Measurements from ENCODE around the gene FCMR.

FCMR gene

DNA sequence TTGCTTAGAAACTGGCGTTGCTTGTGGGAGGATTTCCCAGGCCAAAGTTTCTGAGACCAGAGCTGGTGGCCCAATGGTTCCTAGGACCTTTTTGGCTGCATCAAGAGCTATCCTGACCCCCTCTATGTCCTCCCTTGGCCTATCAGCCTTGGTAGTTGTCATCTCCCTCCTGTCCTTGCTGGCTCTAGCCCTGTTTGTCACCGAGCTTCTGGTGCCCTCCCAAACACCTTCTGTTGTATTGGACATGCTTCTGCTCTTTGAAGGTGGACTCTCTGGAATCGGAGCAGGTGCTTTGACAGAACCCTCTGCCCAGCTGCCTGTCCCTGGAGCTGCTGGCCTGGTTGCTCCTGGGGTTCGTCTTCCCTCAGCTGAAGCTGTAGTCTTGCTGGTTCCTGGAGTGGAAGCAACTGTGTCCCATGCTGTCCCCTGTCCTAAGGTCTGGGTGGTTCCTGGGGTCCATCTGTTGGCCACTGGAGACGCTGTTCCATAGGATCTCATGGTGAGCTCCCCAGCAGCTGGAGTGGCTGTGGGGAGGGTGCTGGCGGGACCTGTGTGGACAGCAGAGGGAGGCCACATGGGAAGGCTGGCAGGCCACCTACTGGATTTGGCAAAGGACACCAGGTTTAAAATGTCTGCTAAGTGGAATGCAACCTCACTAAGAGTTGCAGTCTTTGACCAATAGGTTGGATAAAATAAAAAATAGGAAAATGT lies 39.1 kb upstream of the FCMR start:
- H3K27ac ChIP-seq: no peak overlapping the region
- H3K27me3 ChIP-seq: peaks cover 47% of the 10 kb centered on the region
- H3K36me3 ChIP-seq: no peaks in the 10 kb centered on the region
- H3K4me1 ChIP-seq (ENCODE audit: control insufficient read depth in 1 of 2, insufficient read depth in 1 of 2, low read depth in 1 of 2, low read length in 1 of 2): peaks cover 0 to 4% of the 10 kb centered on the region in 2 experiments
- H3K9me3 ChIP-seq: no peaks in the 10 kb centered on the region
- H3K4me3 ChIP-seq (ENCODE audit: low read depth in 1 of 2, low read length in 1 of 2): no peak overlapping the region
- TF ChIP-seq, protein P1, sequence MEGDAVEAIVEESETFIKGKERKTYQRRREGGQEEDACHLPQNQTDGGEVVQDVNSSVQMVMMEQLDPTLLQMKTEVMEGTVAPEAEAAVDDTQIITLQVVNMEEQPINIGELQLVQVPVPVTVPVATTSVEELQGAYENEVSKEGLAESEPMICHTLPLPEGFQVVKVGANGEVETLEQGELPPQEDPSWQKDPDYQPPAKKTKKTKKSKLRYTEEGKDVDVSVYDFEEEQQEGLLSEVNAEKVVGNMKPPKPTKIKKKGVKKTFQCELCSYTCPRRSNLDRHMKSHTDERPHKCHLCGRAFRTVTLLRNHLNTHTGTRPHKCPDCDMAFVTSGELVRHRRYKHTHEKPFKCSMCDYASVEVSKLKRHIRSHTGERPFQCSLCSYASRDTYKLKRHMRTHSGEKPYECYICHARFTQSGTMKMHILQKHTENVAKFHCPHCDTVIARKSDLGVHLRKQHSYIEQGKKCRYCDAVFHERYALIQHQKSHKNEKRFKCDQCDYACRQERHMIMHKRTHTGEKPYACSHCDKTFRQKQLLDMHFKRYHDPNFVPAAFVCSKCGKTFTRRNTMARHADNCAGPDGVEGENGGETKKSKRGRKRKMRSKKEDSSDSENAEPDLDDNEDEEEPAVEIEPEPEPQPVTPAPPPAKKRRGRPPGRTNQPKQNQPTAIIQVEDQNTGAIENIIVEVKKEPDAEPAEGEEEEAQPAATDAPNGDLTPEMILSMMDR (IDR thresholded peaks at IDR 0.05): no peak

DNA sequence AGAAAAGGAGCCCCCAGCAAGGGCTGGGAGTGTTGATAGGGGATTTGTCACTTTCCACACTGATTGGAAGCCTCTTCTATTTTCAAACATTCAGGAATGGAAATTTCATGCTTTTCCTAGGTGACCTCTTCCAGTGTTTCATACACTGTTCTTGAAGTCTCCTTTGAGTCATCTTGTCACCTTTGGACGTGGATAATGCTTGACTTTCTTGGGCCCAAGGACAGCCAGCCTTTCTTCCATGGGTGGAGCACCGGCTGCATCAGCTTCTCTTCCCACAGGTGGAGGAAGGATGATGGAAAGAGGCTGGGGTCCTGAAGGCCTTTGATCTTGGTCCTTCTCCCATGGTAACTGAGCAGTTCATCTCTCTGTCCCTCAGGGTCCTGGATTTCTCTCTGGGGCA lies 36.4 kb upstream of the FCMR start:
- Histone ChIP-seq H3K4me1 (ENCODE audit: control insufficient read depth in 1 of 2, insufficient read depth in 1 of 2, low read depth in 1 of 2, low read length in 1 of 2) (peaks cover 0 to 4% of the 10 kb centered on the region in 2 experiments), H3K36me3 (no peaks in the 10 kb centered on the region), H3K9me3 (no peaks in the 10 kb centered on the region), H3K27ac (no peak overlapping the region), H3K4me3 (ENCODE audit: low read depth in 1 of 2, low read length in 1 of 2) (no peak overlapping the region), H3K27me3 (peaks cover 26% of the 10 kb centered on the region)
- TF ChIP-seq, protein P1 (IDR thresholded peaks at IDR 0.05): no peak

DNA sequence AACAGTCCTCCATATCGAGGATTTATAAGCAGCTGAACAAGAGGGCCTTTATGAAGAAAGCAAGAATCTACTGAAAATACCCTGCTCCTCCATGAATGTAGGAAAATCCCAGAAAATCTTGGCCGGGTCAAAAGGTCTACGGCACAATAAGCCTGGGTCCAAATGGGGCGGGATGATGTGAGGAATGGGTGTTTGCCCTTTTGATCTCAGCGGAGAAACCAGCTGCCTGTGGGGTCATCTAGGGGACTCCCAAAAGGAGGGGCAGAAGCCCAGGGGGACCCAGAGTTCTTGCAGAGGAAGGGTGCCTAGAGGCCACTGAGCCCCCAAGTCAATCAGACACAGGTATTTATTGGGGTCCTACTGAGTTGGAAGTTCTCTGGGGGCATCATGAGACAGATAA lies 35.9 kb upstream of the FCMR start:
- no peaks in the 10 kb centered on the region for H3K36me3 ChIP-seq
- peaks cover 26% of the 10 kb centered on the region for H3K27me3 ChIP-seq
- no peak overlapping the region for H3K4me3 ChIP-seq (ENCODE audit: low read depth in 1 of 2, low read length in 1 of 2)
- TF ChIP-seq, protein P1 (IDR thresholded peaks at IDR 0.05): no peak
- H3K27ac ChIP-seq: no peak overlapping the region
- peaks cover 0 to 4% of the 10 kb centered on the region in 2 experiments for H3K4me1 ChIP-seq (ENCODE audit: control insufficient read depth in 1 of 2, insufficient read depth in 1 of 2, low read depth in 1 of 2, low read length in 1 of 2)
- no peaks in the 10 kb centered on the region for H3K9me3 ChIP-seq

DNA sequence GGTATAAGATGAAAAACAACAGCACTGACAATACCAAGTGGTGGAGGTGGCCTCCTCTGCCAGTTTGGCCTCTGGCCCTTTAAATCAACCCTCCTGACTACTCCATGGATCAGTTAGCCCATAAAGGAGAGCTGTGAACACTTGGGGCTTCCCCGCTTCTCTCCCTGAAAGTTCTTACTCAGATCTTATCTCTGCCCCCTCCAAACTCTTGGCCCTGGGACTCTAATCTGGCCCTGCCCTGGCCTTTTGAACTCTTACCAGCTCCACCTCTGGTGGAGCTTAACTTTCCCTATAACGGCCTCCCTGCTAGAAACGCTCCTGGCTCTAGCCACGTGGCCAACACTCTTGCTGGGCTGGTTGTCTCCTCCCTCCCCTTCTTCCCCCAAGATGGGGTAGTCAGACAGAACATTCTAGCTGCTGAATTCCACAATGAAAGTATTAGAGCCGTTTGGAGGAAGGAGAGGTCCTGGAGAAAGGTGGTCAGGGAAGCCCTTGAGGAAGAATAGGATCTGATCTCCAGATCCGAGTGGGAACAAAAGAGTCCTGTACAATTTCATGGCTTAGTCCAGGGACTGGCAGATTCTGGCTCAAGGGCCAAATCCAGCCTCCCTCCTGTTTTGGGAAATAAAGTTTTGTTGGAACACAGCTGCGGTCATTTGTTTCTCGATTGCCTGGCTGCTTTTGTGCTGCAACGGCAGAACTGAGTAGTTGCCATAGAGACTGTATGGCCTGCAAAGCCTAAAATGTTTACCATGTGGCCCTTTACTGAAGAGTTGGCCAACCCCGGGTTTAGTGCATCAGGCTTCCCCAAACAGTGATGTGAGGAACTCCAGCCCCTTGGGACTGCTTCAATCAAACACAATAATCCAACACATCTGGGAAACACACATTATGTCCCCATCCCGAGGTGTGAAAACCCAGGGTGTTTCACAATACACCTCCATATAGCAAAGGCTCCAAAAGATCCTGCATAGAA lies 34.0 kb upstream of the FCMR start:
- TF ChIP-seq, protein P1 (IDR thresholded peaks at IDR 0.05): no peak
- Histone ChIP-seq H3K4me1 (ENCODE audit: control insufficient read depth in 1 of 2, insufficient read depth in 1 of 2, low read depth in 1 of 2, low read length in 1 of 2) (no peaks in the 10 kb centered on the region), H3K27me3 (peaks cover 36% of the 10 kb centered on the region), H3K4me3 (ENCODE audit: low read depth in 1 of 2, low read length in 1 of 2) (no peak overlapping the region), H3K27ac (no peak overlapping the region), H3K9me3 (no peaks in the 10 kb centered on the region), H3K36me3 (no peaks in the 10 kb centered on the region)

DNA sequence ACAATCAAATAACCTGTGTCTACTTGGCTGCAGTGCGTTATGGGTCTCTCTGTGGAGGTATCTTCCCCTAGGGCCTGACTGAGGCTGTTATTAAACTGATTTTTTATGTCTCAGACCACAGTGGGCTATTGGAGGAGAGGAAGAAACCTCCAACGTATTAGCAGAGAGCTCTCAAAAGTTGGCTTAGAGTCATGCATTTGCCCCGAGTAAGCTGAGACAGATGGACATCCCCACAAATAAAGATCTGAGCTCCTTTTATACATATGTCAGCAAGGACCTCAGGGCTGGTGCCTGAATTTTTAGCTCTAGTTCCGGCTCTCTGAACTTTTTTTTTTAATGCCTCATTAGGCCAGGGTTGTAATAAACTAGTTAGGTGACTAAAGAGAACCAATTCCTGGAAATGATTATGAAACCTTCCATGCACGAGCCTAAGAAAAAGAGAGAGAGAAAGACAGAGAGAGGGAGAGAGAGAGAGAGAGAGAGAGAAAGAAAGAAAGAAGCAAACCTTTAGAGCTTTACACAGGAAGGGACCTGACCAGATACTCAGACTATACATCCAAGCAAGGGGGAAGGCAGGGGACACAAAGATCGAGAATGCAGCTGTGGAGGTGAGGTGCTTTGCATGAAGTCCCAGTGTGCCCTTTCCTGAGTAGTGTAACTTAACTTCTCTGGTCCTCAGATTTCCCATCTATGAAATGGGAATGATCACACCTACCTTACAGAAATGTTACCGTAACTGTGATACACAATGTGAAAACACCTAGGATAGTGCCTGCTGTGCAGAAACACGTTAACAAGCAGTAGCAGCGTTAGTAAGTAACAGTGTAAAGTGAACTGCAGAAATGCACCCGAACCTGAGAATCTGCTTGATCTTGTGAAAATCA lies 33.0 kb upstream of the FCMR start:
- Histone ChIP-seq H3K36me3 (no peaks in the 10 kb centered on the region), H3K27ac (no peak overlapping the region), H3K9me3 (no peaks in the 10 kb centered on the region), H3K4me3 (ENCODE audit: low read depth in 1 of 2, low read length in 1 of 2) (no peak overlapping the region), H3K27me3 (peaks cover 36% of the 10 kb centered on the region), H3K4me1 (ENCODE audit: control insufficient read depth in 1 of 2, insufficient read depth in 1 of 2, low read depth in 1 of 2, low read length in 1 of 2) (no peaks in the 10 kb centered on the region)
- TF ChIP-seq, protein P1 (IDR thresholded peaks at IDR 0.05): no peak

All from neutrophil (primary cell).